HTR-8/SVneo (cell line): ENCODE measurements around the gene SMARCA2.

Experiments
- DNase-seq: peaks from one replicate; pipeline ENCODE4 v3.0.0; 2011; ENCODE audit warnings: low spot score, mixed read lengths; ENCODE audit not compliant: insufficient read length
- FAIRE-seq: peaks from 2 replicates; lab custom pipeline; 2011; peaks lifted over from hg19 to GRCh38; lab: Jason Lieb, UNC

SMARCA2 gene

GRCh38 chr9:2032234-2032633 lies 17.1 kb downstream of the SMARCA2 start:
- no peak for DNase-seq
- FAIRE-seq: no peak

GRCh38 chr9:2036844-2037243 lies 21.7 kb downstream of the SMARCA2 start:
- DNase-seq (no peak), FAIRE-seq (no peak)

DNA sequence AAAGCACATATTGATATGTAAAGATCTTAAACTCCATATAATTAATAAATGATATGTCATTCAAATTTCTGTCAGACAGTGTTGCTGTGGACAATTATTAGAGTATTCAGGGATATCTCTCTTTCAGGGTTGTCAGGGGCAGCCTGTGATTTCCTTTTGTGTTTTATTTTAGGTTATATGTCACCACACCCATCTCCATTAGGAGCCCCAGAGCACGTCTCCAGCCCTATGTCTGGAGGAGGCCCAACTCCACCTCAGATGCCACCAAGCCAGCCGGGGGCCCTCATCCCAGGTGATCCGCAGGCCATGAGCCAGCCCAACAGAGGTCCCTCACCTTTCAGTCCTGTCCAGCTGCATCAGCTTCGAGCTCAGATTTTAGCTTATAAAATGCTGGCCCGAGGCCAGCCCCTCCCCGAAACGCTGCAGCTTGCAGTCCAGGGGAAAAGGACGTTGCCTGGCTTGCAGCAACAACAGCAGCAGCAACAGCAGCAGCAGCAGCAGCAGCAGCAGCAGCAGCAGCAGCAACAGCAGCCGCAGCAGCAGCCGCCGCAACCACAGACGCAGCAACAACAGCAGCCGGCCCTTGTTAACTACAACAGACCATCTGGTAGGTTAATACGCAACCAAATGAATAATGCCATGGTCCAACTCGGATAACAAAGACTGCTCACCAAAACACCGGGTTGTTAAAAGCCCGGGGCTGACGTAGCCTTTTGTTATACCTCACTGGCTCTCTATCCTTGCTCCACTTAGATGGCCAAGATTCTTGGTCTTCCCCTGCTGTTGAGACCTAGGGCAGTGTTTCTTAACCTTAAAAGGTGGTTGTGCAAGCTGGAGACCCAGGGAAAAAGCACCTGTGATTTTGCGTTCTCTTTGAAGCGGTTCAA lies 24.4 kb downstream of the SMARCA2 start:
- FAIRE-seq: no peak
- no peak for DNase-seq

DNA sequence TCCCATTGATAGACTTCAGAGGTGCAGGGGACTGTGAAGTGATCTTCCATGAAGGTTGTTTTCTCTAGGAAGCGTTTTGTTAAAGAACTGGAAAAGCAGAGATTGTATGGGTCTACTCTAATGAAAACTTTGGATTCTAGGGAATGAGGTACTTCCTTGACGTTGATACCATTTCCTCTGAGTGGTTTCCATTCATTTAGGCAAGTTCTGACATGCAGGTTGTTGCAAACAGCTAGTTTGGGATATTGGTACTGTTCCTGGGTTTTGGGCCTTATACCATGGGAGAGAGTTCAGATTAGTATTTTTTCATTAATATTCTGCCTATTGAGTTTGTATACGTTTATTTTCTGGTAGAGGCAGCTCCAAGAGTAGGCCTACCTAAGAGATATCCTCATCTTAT lies 25.7 kb downstream of the SMARCA2 start:
- DNase-seq (no peak), FAIRE-seq (no peak)

GRCh38 chr9:2041736-2042135 lies 26.6 kb downstream of the SMARCA2 start:
- DNase-seq: no peak
- FAIRE-seq: no peak

DNA sequence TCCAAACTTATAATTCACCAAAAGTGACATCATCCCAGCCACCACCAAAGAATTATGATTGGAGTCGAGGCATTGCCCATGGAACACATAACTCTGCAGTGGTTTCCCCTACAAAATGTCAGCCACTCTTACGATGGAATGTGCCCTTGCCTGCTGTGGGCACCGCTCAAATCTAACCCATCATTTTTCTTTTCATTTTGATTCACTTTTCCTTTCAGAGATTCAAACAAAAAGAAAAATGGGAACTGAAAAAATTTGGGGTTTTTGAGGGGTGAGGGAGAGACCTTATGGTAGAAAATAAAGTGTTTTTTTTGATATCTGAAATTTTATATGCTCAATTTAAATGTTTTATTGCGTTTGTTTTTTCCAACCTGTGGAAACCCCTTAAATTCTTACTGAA lies 28.1 kb downstream of the SMARCA2 start:
- FAIRE-seq (no peak), DNase-seq (no peak)

- FAIRE-seq (no peak), DNase-seq (no peak)
Measured at GRCh38 chr9:2043881-2044462, 28.8 kb downstream of the SMARCA2 start.

DNA sequence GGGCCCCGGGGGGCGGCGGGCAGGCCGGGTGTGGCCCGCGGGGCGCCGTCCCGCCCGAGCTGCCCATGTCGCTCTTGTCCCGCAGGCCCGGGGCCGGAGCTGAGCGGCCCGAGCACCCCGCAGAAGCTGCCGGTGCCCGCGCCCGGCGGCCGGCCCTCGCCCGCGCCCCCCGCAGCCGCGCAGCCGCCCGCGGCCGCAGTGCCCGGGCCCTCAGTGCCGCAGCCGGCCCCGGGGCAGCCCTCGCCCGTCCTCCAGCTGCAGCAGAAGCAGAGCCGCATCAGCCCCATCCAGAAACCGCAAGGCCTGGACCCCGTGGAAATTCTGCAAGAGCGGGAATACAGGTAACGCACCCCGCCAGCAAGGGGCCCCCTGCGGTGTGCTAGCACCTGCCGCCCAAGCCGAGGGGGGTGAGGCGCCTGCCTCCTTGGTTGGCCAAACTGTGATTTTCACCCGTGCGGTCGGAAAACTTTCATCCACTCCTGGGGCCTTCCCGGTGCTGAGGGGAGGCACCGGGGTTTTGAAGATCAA lies 32.1 kb downstream of the SMARCA2 start:
- FAIRE-seq (no peak), DNase-seq (no peak)

DNA sequence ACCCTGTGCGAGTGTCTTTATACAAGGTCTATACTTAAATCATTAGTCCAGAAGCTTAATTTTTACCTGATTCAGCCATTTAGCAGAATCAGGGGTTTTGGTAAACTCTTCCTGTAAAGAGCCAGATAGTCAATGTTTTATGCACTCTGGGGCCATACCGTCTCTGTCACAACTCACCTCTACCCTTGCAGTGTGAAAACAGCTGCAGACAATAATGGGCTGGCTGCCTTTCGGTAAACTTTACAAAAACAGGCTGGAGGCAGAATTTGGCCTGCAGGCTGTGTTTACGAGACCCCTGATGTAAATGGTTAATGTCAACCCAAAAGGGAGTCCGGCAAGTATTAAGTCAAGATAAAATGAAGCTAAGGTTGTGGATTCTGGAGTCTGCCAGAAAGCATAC lies 32.8 kb downstream of the SMARCA2 start:
- DNase-seq (no peak), FAIRE-seq (no peak)

DNA sequence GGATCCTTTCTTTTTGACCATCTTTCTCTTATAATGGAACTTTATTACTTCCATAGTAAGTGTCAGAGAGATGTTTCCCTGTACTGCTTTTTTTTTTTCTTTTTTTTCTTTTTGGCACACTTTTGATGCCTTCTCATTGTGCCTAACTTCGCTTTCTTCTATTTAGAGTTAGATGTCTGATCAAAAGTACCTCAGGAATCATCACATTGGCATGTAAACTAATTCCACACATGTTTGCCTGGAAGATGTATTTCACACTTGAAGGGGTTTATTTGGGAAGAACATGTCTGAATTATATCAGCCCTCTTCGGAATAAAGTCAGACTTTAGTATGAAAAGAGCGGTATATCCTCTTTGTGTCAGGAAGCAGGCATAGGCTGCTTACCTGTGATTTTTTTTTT lies 35.1 kb downstream of the SMARCA2 start:
- no peak for FAIRE-seq
- DNase-seq: no peak

GRCh38 chr9:2053883-2054845 lies 39.0 kb downstream of the SMARCA2 start:
- FAIRE-seq (no peak), DNase-seq (no peak)

DNA sequence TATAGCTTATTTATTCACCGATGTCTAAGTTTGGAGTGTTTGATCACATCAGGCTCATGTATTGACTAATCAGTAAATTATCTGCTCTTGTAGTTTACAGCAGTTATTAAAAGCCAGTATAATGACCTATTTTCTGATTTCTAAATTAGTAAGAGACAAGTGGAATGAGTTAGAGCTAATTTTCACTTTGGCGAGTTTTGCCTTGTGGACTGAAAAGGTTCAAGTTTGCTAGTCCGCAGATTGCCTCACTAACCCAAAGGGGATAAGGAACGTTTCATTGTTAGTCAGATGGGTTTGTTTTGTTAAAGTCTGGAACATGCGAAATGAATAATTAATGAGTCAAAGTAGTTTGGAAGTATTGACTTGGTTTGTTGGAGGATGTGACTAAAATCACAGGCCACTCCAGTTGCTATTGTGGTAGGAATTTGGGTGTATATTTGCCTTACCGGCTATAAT lies 40.1 kb downstream of the SMARCA2 start:
- no peak for DNase-seq
- FAIRE-seq: no peak

DNA sequence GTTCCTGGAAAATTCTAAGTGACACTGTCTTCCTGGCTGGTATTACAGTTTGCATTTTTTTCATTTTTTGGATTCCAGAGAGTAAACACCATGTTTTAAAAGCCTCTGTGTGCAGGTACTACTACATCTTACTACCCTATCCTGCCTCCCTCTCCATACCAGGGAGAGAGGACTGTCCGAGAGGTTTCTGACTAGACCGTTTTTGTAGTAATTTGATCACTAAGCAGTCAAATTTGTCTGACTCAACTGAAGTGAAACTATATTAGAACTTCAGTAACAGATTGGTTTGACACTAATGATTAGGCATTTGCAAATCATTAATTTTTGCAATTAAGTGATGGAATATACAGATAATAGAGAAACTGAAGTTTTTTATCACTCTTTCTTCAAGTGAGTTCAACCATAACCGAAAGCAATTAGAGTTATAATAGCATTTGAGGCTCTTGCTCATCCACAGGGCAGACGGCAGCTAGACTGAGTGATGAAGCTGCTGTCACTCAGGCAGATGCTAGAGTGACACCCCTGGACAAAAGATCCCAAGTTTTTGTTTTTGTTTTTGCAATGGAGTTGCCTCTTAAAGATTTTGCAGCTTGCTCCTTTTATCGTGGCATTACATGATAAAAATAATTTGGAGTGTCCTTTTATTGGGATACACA lies 44.3 kb downstream of the SMARCA2 start:
- FAIRE-seq (no peak), DNase-seq (no peak)

DNA sequence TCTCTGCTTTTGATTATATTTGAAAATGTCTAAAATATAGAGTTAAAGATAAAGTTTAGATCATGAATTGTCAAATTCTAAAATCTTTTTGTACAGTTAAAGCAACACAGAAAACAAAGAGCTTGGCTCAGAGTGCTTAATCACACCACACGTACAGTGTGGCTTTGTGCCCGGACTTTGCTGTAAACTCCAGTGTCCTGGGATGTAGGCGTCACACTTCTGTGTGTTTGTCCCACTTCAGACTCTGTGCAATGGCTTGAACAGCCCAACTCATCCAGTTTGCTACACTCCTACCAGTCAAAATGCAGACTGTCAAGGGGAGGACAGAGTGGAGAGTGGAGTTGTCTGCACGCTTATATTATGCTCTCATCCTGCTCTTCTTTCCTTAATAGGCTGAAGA lies 45.3 kb downstream of the SMARCA2 start:
- no peak for FAIRE-seq
- no peak for DNase-seq

DNA sequence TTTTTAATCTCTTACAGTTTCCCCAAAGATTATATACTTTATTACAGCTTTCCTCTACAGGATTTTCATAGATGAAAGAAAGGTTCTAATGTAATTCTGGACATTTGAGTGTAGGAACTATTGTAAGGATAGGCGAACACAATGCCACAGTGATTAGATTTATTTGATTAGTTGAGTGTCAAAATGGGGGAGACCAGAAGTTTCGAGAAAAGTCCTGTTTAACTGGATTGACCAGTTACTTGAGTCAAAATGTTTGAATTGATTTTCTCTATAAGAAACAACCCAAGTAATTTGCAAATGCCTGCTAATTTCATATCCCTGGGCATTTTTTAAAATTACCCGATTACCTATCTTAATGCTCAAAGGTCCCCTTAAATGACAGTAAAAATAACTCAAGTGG lies 50.6 kb downstream of the SMARCA2 start:
- FAIRE-seq: no peak
- no peak for DNase-seq

GRCh38 chr9:2066312-2067273 lies 51.4 kb downstream of the SMARCA2 start:
- no peak for FAIRE-seq
- no peak for DNase-seq

DNA sequence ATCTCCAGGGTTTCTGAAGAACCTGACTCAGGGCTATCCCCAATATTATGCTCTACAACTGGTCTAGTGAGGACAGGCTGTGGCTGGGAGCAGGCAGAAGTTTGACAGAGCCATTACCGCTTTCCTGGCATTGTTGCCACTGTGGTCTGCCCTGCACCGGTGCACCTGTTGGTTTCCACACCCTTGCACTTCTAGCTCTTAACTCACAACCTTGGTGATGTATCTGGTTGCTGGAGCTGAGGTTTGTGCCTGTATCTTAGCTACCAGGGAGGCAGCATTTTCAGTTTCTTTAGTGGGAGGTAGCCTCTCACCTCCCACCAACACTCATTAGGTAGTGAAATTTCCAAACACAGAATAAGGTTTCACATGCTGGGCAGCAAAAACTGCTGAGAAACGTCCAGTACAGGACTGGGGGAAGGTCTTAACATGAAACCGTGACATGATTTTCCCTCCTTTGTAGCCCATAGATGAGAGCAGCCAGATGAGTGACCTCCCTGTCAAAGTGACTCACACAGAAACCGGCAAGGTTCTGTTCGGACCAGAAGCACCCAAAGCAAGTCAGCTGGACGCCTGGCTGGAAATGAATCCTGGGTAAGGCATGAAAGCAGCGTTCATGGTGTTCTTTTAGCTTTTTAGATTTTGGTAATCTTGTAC lies 57.7 kb downstream of the SMARCA2 start:
- DNase-seq (no peak), FAIRE-seq (no peak)

GRCh38 chr9:2082772-2083171 lies 67.6 kb downstream of the SMARCA2 start:
- no peak for FAIRE-seq
- DNase-seq: no peak
